Activated CD4-positive, alpha-beta T cell treated with anti-CD3 and anti-CD28 coated beads for 24 hours (primary cell): ENCODE results near the gene MMP26.
"Not testable (repeated sequence)": the region's sequence is repeated elsewhere in the genome, so short reads cannot be mapped to it uniquely, and the experiment has no call there.

ENCODE experiments used
- DNase-seq, 2 donors: peaks; one replicate each; pipeline ENCODE4 v3.0.0-alpha.2; 2020; ENCODE audit warnings: low read depth in 2 of 2

The MMP26 gene

DNA sequence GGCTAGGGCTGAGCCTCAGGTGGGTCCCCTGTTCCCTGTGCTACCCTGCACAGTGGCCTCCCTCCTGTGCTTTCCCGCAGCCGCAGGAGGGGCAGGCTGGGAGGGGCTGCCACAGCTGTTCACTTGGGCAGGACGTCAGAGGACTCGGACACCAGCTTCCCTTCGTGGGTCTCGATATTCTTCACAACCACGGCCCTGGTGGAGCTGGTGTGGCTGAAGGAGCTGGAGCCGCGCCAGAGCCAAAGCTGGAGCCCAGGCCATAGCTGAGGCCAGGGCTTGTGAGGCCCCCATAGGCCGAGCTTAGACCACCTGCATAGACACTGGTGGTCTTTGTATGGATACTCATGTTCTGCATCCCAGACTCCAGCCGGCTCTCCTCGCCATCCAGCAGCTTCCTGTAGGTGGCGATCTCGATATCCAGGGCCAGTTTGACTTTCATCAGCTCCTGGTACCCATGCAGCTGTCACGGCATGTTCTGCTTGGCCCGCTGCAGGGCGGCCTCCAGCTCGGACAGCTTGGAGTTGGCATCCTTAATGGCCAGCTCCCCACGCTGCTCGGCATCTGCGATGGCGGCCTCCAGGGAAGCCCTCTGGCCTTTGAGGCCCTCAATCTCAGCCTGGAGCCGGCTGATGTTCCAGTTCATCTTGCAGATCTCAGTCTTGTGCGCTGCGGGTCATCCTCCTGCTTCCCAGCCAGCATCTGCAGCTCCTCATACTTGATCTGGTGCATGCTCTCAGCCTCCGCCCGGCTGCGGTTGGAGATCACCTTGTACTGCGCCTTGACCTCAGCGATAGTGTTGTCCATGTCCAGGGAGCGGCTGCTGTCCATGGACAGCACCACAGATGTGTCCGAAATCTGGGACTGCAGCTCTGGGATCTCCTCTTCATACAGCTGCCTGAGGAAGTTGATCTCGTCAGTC, 18.3 kb downstream of the MMP26 start:
- DNase-seq: not testable (repeated sequence)

DNA sequence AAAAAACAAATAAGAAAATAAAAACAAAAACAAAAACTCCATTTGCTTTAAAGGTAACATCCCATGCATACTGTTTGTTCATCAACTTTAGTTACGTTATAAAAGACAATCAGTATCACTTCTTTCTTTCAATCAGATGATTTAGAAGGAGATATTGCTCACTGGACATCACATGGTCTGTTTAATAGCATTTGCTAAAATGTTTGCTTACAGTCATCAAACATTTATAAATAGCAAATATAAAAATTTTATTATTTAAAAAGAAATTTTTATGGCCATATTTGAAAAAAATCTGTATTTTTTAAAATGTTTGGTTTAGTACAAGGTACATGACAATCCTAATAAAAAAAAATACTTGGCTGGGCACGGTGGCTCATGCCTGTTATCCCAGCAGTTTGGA, 22.6 kb downstream of the MMP26 start:
- no peak for DNase-seq

DNA sequence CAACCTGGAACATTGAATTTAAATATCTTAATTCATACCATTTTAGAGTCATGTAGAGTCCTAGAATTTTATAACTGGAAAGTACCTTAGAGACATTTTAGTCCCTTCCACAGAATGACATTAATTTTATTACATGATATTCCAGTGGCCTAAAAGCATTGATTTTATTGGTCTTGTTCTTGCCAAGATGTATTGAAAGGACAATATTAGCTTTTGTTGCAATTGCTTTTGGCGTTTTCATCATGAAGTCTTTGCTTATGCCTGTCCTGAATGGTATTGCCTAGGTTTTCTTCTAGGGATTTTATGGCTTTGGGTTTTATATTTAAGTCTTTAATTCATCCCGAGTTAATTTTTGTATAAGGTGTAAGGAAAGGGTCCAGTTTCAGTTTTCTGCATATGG, 36.2 kb downstream of the MMP26 start:
- DNase-seq: no peak

GRCh38 chr11:4748438-4748837, 43.9 kb downstream of the MMP26 start:
- DNase-seq: no peak

DNA sequence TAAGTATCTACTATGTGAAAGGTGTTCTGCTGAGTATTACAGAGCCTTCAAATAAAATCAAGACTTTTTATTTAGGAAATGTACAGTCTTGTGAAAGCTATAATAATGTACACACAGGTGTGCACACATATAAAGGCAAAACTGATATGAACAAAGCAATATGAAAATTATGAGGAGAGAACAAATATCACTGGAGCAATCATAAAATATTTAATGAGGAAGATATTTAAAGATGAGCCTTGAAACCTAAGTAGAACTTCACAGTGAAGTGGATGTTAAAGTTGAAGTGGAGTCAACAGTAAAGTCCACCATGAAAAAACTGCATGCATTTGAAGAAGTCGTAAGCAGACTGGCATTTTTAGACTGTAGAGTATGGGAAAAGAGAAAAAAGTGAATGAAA, 46.6 kb downstream of the MMP26 start:
- DNase-seq: no peak
